ENCODE measurements around the gene ATG16L1. TPM values are rescaled to one million over a fixed set of nuclear protein-coding genes. Genes with fewer than 3 reads are reported as not detected.

The ATG16L1 gene
- polyA plus RNA-seq, 4 donors = 21.6 to 24.4 (median 23.0) TPM

DNA sequence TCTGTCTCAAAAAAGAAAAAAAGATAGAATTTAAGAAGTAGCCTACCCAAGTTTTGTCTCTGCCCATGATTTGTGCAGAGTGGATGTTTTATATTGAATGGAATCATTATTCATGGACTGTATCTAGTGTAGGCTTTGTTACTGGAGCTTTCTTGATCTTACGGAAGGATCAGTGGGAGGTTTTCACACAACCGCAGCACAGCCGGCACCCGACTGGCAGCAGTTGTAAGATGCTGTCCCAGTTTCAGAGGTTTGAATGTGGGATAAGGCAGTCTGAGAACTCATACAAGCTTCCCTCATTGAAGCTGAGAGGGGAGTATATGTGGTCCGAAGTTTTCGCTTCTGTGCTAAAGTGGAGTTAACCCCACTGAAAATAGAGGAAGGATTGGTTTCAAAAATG lies 36.4 kb downstream of the ATG16L1 start:
- no peak for DNase-seq (ENCODE audit: low read depth in 4 of 4, low spot score in 3 of 4)

DNA sequence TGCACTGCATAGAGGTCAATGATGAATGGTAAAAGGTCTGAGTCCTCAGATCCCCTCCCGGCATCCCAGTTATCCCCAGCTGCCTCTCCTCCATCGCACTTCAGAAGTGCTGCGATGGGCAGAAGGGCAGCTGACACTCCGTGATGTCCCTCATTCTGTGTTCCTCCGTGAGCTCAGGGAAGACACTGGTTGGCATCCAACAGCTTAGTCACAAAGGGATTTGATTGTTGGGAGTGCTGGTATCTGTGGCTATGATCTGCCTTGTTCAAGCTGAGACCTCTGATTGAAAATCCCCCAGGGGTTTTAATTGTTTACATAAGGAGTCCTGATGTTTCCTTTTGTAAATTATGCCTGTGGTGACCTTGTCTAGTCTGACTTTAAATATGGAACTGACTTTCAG lies 37.2 kb downstream of the ATG16L1 start:
- DNase-seq (ENCODE audit: low read depth in 4 of 4, low spot score in 3 of 4) = no peak

DNA sequence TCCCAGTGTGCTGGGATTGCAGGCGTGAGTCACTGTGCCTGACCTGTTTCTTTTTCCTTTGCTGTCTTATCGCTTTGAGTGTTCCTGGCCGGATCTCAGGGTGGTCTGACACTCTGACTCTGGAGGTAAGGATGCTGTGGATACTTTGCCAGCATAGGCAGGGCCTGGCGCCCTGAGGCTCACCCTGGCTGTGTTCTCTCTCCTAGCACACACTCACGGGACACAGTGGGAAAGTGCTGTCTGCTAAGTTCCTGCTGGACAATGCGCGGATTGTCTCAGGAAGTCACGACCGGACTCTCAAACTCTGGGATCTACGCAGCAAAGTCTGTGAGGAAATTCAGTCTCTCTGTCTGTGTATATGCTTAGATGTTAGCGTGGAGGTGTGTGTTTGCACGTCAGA lies 38.2 kb downstream of the ATG16L1 start:
- DNase-seq (ENCODE audit: low read depth in 4 of 4, low spot score in 3 of 4) = no peak

DNA sequence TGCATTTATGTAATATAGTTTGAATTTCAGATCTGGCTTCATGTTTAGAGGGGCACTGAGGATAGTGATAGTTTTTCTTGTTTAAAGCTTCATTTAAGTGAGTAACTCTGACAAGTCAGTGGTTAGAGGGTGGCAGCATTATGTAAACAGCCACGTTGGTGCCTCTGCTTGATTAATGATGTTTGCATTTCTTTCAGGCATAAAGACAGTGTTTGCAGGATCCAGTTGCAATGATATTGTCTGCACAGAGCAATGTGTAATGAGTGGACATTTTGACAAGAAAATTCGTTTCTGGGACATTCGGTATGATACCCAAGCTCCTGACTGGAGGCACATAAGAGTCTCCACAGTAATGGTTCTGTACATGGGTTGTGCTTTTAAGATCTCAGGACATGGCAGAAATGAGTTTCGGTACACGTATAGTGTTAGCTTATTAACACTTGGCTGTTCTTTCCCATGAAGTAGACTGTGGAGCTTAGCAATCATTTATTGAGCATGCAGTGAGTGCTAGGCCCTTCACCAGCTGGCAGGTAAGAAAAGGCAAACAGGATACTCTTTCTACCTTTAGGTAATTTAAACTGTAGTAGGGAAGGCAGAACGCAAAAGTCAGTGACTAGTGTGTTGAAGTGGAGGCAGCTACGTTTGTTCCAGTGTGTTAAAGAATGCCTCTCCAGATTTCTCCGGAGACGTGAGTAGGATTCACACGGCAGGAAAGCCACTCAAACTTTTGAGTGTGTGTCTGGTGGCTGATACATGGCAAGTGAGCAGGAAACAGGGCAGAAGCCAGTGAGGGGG lies 38.8 kb downstream of the ATG16L1 start:
- DNase-seq (ENCODE audit: low read depth in 4 of 4, low spot score in 3 of 4) = no peak

DNA sequence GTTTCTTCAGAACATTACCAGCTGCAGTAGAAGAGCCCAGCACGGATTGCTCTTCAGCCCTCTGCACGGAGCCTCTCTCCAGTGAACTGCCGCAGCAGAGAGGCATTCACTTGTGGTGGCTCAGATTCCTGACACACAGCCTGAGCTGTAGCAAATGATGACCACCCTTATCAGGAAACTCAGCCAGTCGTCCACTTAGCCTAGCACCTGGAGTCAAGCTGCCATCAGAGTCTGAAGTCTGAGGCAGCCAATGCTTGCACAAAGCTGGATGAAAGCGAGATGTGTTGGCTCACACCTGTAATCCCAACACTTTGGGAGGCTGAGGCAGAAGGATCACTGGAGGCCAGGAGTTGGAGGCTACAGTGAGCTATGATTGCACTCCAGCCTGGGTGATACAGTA lies 44.4 kb downstream of the ATG16L1 start:
- DNase-seq (ENCODE audit: low read depth in 4 of 4, low spot score in 3 of 4) = no peak

DNA sequence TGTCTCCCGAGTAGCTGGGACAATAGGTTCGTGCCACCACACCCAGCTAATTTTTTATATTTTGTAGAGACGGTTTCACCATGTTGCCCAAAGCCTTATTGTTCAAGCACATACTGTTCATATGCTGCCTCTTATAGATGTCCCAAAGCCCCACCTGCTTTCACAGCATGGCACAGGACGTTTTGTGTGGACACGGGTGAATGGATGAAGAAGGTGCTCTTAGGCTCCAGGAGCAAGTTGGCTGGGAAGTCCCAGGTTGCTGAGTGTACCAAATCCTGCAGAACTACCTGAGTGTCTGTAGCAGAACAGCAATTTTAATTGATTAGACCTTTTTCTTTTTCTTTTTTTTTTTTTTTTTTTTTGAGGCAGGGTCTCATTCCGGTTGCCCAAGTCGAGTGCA lies 45.6 kb downstream of the ATG16L1 start:
- DNase-seq (ENCODE audit: low read depth in 4 of 4, low spot score in 3 of 4) = no peak

DNA sequence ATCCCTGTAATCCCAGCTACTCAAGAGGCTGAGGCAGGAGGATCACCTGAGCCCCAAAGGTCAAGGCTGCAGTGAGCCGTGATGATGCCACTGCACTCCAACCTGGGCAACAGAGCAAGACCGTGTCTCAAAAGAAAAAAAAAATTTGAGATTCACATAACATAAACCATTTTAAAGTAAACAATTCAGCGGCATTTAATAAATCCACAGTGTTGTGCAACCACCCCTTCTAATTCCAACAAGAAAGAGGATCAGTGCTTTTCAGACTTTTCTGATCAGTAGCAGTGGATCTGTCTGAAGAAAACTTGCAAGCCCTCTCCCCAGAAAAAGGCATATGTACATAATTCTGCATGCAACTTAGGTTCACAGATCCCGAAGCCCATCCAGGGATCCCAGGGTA lies 48.9 kb downstream of the ATG16L1 start:
- no peak for DNase-seq (ENCODE audit: low read depth in 4 of 4, low spot score in 3 of 4)

DNA sequence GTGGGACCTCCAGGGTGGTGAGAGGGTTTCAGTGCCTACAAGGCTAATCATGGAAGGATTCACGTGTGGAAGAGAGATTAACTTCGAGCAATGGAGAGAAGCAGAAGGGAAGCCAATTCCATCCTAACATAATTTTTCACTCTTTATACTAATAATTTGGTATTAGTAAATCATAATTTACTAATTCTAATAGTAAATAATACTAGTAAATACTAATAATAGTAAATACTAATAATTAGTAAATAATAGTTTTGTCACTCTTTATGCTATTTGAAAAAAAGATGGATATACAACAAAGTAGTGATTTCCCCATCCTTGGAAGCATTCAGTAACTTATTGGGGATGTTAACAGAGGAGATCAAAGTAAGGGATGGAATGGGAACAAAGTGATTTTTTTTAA lies 49.8 kb downstream of the ATG16L1 start:
- DNase-seq (ENCODE audit: low read depth in 4 of 4, low spot score in 3 of 4) = no peak

DNA sequence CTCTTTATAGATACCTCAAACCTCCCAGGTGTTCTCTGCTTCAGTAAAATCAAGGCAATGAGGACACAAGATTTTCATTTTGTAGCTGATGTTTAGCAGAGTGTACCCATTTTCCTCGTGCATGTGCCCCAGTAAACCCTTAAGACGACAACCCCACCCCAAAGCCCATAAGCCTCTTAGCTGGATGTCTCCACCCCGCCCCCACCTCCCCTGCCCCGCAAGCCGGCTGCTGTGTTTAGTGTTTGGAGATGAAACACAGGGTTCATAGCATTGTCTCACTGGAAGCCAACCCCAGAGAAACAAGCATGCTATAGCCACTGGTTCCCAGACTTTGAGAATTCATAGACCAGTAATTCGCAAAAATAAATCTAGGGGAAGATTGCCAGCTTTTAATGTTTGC lies 50.3 kb downstream of the ATG16L1 start:
- DNase-seq (ENCODE audit: low read depth in 4 of 4, low spot score in 3 of 4) = no peak

DNA sequence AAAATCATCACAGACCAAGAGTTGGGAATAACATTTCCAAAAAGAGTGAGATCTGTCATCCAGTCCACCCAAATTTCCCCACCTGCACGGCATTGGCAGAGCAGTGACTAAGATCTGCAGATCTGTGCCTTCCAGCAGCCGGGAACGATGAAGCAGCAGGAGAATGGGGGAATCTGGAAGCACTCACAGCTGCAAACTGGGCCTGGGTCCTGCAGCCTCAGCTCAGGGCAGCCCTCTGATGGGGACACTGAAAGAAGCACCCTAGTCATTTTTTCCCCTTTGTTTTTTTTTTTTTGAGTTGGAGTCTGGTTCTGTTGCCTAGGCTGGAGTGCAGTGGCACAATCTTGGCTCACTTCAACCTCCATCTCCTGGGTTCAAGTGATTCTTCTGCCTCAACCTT lies 51.8 kb downstream of the ATG16L1 start:
- no peak for DNase-seq (ENCODE audit: low read depth in 4 of 4, low spot score in 3 of 4)

DNA sequence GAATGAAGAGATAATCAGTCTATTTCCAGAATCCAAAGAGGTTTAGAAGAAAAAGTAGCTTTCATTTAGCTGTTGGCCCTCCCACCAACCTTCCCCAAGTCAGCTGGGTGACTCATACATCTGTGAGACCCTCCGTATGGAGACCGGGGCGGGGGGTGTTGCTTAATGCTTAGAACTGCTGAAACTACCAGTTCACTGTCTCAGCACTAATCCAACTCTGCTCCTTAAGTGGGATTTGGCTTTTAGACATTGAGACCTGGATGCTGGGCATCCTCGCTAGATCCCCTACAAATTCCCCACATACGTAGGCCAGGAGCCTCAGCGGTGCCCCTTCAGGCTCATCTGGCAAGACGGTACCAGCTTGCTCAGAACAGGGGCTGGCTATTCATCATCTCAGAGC lies 56.1 kb downstream of the ATG16L1 start, which contains the start of gene SAG:
Gene SAG (plus strand): TSS at position 252 of the 400 bp plus-strand sequence. CDS start 1,374 bp downstream, outside the sequence.
- no peak for DNase-seq (ENCODE audit: low read depth in 4 of 4, low spot score in 3 of 4)

DNA sequence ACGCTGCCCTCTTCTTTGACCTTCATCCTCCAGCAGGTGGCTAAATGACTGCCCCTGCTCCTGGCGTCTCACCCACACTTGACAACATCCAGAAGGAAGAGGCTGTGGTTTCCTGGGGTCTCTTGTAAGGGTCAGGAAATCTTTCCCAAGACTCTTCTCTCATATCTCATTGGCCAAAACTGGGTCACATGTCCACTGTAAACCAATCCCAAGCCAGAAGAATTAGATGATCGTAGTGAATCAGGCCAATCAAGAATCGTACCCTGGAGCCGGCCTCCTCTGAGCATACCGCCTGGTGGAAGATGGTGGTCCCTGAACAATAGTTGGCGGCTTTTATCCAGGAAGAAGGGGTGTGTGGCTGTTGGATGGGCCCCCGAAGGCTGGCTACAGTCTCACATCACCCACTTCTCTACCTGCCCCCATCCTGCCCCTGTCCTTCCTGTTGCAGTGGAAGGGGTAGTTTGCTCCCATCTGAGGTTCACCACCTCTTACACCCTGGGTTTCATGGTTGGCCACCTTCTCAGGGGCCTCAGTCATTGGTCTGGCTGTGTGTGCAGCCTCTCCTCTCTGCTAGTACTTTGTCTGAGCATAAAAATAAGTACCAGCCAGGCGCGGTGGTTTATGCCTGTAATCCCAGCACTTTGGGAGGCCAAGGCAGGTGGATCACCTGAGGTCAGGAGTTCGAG lies 59.9 kb downstream of the ATG16L1 start:
- no peak for DNase-seq (ENCODE audit: low read depth in 4 of 4, low spot score in 3 of 4)

DNA sequence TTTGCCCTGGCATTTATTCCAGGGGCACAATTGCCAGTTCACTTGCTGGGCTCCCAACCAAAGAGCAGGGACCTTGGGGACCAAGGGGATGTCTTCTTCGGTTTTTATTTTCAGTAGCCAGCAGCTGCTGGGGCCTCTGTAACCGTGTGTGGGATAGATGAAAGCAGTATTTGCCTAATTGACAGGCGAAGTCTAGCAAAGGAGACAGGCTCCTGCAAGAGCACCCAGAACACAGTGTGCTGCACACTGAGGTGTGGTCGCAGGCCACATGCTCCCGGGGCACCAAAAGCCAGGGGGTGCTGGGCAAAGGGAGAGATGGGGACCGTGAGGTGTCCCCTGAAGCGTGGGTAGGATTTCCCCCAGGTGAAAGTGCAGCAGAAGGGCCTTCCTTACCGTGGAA lies 61.4 kb downstream of the ATG16L1 start:
- no peak for DNase-seq (ENCODE audit: low read depth in 4 of 4, low spot score in 3 of 4)

DNA sequence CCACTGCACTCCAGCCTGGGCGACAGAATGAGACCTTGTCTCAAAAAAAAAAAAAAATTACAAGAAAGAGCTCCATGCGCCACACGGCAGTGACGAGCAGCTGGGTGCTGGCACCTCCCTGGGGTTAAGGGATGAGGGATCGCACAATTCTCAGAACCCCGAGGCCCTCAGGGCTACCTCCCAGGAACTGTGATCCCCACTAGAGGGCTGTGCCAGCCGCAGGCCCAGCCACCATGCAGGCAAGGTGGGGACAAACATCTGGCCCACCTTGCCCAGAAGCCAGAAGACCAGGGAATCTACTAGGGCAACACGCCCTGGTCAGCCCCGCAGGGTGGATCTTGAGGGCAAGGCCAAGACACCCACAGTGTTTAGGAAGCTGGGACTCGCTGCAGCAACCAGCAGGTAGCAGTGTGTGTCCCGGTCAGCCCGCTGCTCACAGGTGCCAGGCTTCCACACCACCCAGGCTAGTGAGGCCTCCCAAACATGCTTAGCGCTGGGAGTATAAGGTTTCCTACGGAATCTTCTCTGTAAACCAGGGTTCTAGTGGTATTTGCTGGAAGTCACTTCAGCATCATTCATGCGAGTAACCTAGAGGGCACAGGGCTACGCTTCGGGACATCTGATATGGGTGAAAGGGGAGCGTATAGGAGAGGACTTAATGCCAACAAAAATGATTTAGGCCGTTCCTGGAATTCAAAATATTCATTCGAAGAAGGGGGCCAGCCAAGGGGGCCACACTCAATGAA lies 62.9 kb downstream of the ATG16L1 start:
- DNase-seq (ENCODE audit: low read depth in 4 of 4, low spot score in 3 of 4) = no peak

DNA sequence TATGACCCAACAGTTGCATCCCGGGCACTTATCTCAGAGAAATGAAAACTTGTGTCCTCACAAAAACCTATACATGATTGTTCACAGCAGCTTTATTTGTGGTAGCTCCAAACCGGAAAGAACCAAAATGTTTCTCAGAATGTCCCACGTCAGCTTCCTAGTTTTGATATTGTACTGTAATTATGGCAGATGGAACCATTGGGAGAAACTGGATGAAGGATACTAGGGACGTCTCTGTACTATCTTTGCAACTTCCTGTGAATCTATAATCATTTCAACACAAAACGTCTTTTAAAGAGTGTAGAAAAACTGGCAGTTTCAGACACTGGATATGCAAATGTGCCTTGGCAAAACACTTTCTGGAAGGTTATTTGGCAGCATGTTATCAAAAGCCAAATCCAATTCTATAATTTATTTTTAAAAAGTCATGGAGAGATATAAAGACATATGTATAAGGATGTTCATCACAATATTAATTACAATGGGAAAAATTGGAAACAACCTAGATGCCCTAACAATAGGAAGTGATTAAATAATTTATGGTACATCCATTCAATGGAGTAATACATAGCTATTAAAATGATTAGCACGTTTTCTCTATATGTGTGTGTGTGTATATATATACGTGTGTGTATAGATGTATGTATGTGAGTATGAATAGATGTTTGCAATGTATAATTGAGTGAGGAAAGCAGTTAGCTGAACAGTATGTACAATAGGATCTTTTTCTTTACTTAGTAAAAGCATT lies 65.9 kb downstream of the ATG16L1 start:
- DNase-seq (ENCODE audit: low read depth in 4 of 4, low spot score in 3 of 4) = no peak

DNA sequence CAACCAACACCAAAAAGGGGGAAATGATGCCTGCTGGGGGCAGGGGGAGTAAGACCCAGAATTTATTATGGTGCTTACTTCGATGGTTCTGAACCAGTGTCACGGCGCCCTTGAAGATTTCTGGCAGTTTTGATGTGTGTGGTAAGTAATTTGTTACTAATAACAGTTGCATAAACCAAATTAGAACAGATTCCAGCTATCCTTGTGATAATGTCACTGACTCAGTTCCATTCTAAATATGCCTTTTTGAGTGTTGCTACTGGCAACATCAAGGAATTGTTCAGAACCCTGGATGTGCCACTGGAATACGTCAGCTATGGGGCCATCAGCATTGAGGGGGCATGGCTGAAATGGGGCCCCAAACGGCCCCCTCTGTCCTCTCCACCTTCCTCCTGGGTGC lies 67.8 kb downstream of the ATG16L1 start:
- no peak for DNase-seq (ENCODE audit: low read depth in 4 of 4, low spot score in 3 of 4)

DNA sequence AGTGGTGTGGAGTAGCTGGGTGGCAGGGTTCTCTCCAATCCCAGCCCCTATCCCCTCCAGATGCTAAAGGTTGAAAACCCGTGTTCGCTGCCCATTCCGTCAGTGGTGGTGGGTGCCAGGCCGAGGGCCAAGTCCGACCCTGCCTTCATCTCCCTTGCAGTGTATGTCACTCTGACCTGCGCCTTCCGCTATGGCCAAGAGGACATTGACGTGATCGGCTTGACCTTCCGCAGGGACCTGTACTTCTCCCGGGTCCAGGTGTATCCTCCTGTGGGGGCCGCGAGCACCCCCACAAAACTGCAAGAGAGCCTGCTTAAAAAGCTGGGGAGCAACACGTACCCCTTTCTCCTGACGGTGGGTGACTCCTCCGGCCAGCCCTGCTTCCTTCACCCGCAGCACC lies 69.0 kb downstream of the ATG16L1 start:
- no peak for DNase-seq (ENCODE audit: low read depth in 4 of 4, low spot score in 3 of 4)

DNA sequence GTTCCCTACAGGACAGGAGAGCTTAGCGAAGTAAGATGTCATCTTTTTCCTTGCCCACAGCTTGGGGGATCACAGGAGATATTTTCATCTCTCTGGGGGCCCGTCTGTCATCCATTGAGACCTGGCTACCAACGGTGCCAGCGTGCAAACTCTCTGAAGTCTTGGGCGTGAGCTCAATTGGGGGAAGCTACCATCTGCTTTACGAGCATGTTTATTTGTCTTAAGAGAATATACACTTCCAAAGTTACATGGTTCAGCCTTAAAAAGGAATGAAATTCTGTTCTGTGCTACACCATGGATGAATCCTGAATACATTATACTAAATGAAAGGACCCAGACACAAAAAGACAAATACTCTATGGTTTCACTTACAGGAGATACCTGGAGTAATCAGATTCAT lies 69.7 kb downstream of the ATG16L1 start:
- no peak for DNase-seq (ENCODE audit: low read depth in 4 of 4, low spot score in 3 of 4)

DNA sequence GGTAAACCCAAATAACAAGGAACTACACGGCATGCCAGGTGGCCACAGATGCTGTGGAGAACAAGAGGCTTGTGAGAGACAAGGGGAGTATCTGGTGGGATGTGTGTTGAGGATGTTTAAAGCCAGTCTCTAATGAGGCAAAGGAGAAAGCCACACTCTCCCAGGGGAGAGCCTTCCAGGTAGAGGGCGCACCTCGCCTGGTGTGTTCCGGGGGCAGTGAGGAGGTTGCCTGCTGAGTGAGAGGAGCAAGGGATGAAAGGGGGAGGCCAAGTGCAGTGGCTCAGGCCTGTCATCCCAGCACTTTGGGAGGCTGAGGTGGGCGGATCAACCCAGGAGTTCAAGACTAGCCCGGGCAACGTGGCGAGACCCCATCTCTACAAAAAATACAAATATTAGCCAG lies 72.4 kb downstream of the ATG16L1 start:
- no peak for DNase-seq (ENCODE audit: low read depth in 4 of 4, low spot score in 3 of 4)

DNA sequence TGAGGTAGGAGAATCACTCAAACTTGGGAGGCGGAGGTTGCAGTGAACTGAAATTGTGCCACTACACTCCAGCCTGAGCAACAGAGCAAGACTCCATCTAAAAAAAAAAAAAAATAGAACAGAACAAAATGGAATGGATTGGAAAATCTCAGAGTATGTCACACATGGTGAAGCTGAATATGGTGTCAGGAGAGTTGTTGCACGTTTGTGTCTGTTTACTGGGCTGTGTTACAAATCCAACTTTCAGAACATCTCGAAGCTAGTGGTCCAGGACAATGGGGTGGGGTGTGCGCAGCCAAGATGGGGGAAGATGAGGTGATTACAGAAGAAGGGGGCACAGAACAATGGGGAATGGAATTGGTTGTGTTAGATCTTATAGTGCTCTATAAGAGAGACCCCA lies 73.8 kb downstream of the ATG16L1 start:
- DNase-seq (ENCODE audit: low read depth in 4 of 4, low spot score in 3 of 4) = no peak

DNA sequence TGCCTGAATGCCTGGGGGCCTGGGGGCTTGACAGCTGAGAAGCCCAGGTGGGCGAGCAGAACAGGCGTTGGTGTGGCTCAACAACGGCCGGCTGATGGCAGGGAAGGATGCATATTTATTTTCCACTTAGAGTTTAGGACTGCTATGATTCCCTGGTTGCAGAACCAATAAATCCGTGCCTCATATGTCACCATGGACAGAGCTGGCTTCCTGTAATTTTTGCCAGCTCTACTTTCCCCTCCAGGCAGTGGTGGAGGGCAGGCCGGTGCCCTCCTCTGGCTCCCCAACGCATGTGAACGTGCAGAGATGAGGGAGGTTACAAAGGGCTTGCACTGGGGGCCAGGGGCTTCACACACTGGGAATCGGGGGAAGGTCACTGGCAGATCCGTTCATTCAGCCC lies 74.3 kb downstream of the ATG16L1 start:
- no peak for DNase-seq (ENCODE audit: low read depth in 4 of 4, low spot score in 3 of 4)
